Ramos (cell line): ENCODE results near the gene C1QTNF9B.
"Not testable (repeated sequence)": the region's sequence is repeated elsewhere in the genome, so short reads cannot be mapped to it uniquely, and the experiment has no call there.

Experiments used
- in situ Hi-C: fragments of 300-500 bp; cut with MboI; formaldehyde crosslinking; loops from one replicate; pipeline ENCODE4 v1.14.3; 2022; ENCODE audit warnings: low sequenced_read_pairs; ENCODE audit not compliant: unreplicated experiment

C1QTNF9B gene

DNA sequence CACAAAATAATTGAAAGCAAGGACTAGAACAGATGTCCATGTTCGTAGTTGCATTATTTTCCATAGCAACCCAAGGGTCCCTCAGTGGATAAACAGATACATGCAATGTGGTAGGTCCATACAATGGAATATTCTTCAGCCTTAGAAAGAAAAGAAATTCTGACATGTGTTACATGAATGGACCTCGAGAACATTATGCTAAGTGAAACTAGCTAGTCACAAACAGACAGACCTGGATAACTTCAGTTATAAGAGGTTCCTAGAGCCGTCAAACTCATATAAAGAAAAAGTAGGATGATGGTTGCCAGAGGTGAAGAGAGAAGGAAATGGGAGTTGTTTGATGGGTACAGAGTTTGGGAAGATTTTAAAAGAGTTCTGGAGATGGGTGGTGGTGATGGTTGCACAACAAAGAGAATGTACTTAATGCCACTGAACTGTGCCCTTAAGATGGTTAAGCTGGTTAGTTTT lies at the start of gene C1QTNF9B:
Gene C1QTNF9B, minus strand, starts transcription at position 51 of the 468 bp plus-strand sequence.
- in situ Hi-C loops, result not testable (repeated sequence)

DNA sequence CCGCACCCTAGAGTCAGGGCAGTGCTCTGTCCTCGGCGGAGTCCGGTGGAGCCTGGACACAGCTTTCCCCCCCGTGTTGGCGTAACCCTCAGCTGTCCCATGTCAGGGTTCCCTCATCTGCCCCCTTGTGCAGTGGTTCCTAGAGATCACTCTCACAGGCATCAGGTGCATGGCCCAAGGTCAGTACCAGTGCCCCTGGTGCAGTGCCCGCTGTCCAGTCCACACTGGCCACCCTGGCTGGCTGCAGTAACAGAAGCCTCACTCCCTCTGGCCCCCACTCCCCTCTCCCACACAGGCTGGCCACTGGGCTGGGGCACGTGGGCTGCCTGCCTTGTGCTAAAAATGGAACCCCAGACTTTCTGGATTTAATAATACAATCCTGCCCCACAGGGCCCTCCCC lies 49.6 kb upstream of the C1QTNF9B start:
- in situ Hi-C loops, result no loop called here

DNA sequence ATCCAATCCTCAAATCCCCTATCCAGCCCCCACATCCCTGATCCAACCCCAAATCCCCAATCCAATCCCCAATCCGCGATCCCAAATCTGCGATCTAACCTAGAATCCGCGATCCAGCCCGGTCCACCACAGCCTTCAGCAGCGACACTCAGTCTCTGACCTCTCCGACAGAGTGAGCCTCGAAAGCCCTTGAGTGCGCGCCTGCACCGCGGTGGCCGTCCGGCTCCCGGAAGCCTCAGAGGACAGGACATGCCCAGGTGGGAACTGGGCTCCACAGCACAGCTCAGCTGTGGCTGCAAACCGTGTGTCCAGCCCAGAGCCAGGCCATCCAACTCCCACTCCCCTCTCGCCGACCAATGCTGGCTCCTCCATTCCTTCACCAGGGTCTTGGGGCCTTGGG lies 48.8 kb upstream of the C1QTNF9B start:
- in situ Hi-C loops, result no loop called here

- in situ Hi-C loops, result no loop called here
These were observed 48.3 kb upstream of the C1QTNF9B start for GRCh38 chr13:23945612-23946011.

DNA sequence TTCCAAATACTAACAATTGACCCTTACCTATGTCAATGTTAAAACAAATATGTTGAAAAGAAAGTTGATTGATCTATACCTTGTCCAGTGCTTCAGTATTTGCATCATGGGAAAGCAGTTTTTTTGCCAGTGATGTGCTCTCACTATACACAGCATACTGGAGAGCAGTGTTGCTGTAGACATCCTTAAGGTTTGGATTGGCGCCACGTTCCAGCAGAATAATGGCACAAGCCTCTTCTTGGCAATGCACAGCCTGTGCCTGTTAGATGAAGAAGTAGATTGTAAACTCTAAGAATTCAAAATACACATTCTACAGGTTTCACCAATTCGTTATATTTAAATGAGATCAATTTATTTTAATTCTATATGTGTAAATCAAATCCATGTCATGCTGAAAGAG lies 43.9 kb upstream of the C1QTNF9B start:
- in situ Hi-C loops, result no loop called here

DNA sequence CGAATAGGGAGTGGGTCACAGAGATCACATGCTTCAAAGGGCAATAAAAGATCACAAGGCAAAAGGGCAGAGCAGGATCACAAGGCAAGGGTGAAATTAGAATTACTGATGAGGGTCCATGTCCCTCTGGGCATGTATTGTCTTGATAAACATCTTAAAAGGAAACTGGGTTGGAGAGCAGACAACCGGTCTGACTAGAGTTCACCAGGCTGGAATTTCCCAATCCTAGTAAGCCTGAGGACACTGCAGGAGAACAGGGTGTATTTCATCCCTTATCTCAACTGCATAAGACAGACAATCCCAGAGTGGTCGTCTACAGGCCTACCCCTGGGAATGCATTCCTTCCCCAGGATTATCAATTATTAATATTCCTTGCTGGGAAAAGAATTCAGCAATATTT lies 42.4 kb upstream of the C1QTNF9B start:
- in situ Hi-C loops, result not testable (repeated sequence)

GRCh38 chr13:23934520-23934919 lies 37.2 kb upstream of the C1QTNF9B start:
- in situ Hi-C loops, result no loop called here

- in situ Hi-C loops, result no loop called here
These were observed 31.7 kb upstream of the C1QTNF9B start for GRCh38 chr13:23928985-23929384.

DNA sequence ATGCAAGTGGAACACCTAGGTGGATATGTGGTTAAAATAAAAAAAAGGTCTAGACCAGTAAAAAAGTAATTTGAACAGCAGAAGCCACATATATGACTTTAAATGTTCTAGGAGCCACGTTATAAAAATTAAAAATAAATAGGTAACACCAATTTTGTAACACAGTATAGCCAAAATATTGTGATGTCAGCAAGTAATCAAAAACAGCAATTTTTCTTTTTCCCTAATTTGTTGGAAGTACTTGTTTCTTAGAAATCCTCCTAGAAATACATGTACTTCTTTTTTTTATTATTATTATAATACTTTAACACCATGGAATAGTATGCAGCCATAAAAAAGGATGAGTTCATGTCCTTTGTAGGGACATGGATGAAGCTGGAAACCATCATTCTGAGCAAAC lies 25.7 kb upstream of the C1QTNF9B start:
- in situ Hi-C loops, result no loop called here

DNA sequence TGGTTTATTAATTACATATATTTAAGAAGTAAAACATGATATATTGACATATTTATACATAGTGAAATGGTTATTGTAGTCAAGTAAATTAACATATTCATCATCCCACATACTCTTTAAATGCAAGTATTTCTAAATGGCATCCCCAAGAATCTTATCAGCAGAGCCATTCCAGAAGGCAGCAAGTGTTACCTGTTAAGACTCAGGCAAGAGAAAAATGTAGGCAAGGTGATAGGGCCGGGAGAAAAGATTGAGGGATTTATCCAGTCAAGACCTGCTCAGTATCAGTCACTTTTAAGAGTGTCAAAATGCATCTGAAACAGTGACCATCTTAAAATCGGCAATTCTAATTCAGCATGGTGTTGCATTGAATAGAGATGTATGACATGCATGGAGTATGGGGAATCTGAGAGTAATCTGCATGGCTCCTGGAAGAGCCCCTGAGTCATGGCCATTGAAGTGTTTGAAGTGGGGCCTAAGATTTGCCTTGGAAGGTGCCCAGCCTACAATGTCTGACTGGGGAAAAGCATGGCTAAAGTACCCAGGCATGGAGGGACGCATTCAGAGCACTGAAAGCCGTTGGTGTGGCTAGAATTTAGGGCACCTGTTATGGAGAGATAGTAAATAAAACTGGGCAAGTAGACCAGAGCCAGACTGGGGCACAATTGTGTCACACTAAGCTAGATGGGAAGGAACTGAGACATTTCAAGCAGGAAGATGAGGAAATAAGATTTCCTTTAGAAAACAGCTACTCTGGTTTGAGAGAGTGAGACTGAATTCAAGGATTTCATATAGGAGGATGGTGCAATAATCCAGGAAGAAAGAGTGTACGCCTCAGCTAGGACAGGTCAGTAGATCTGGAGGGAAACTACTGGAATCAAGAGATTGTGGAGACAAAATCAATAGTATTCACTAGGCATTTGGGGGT lies 25.0 kb upstream of the C1QTNF9B start:
- in situ Hi-C loops, result no loop called here

- in situ Hi-C loops, result no loop called here
These were observed 24.2 kb upstream of the C1QTNF9B start for GRCh38 chr13:23921451-23921888.

GRCh38 chr13:23919006-23919405 lies 21.7 kb upstream of the C1QTNF9B start:
- in situ Hi-C loops, result no loop called here

DNA sequence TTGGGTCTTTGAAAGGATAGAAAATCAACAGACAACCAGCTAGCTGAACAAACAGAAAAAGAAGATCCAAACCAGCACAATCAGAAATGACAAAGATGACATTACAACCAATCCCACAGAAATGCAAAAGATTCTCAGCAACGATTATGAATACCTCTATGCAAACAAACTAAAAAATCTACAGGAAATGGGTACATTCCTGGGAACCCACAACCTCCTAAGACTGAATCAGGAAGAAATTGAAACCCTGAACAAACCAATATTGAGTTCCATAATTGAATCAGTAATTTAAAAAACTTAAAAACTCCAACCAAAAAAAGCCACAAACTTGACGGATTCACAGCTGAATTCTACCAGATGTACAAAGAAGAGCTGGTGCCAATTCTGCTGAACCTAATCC lies 20.9 kb upstream of the C1QTNF9B start:
- in situ Hi-C loops, result no loop called here

- in situ Hi-C loops, result no loop called here
These were observed 18.0 kb upstream of the C1QTNF9B start for GRCh38 chr13:23915308-23915707.

DNA sequence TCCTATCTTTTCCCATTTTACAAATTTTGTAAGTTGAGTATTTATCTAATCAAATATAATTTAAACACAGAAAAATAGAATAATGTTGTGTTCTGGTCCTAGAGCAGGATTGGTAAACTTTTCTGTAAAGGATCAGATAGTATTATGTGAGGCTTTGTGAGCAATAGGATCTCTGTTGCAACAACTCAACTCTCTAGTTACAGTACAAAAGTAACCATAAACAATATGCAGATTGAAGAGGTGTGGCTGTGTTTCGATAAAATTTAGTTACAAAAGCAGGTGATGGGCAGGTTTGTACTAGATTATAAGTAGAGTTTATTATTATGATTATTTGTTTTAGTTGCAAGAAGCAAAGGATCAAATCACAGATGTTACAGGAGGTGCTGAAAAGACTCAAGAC lies 15.2 kb upstream of the C1QTNF9B start:
- in situ Hi-C loops, result no loop called here

- in situ Hi-C loops, result no loop called here
These were observed 12.3 kb upstream of the C1QTNF9B start for GRCh38 chr13:23909606-23910005.

GRCh38 chr13:23905766-23906165 lies 8.5 kb upstream of the C1QTNF9B start:
- in situ Hi-C loops, result no loop called here

- in situ Hi-C loops, result no loop called here
These were observed 6.6 kb upstream of the C1QTNF9B start for GRCh38 chr13:23903906-23904280.

GRCh38 chr13:23902975-23903905 lies 5.9 kb upstream of the C1QTNF9B start:
- in situ Hi-C loops, result no loop called here

DNA sequence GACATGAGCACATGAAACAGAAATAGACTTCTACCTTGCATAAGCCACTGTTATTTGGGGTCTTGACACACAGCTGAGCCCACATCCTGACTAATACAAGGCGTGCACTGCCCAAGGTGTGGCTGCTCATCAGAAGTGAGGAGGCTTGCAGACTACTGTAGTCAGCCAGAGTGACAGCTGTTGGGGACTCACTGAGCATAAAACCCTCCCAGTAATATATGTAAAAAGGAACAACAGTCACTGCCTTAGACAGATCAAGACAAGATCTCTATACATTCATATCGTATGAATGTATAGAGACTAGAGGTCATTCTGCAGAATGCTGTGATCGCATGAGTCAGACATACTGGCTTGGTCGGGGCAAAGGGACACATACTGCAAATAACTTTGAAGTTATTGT lies 4.1 kb upstream of the C1QTNF9B start:
- in situ Hi-C loops, result no loop called here

GRCh38 chr13:23899555-23899954 lies 2.3 kb upstream of the C1QTNF9B start:
- in situ Hi-C loops, result no loop called here
